HepG2 (cell line): Measurements from ENCODE around the gene COPZ2. TPM values are rescaled to one million over a fixed set of nuclear protein-coding genes. Genes with fewer than 3 reads are reported as not detected.
A peak's percentile ranks its signal among the peaks of the same experiment; 100 is the strongest.

ENCODE experiments used
- ADNP ChIP-seq: sonication (generic); formaldehyde crosslinking; IDR thresholded peaks from 2 replicates; pipeline ENCODE4 v1.4.0; 2020; ENCODE audit warnings: missing genetic modification reagents
- ARID4A ChIP-seq: sonication (generic); formaldehyde crosslinking; IDR thresholded peaks from 2 replicates; pipeline ENCODE4 v1.5.0; 2020; ENCODE audit warnings: mild to moderate bottlenecking, missing genetic modification reagents, borderline replicate concordance
- ATF1 ChIP-seq: IDR thresholded peaks from 2 replicates; pipeline ENCODE4 v1.6.1; 2016; ENCODE audit warnings: mild to moderate bottlenecking, control low read depth
- LRRFIP1 ChIP-seq: sonication (generic); formaldehyde crosslinking; conservative IDR thresholded peaks from 2 replicates; pipeline ENCODE4 v1.4.0; 2020; ENCODE audit warnings: missing genetic modification reagents
- MEIS1 ChIP-seq: sonication (generic); formaldehyde crosslinking; IDR thresholded peaks from 2 replicates; pipeline ENCODE4 v1.9.0; 2021; ENCODE audit warnings: mild to moderate bottlenecking, missing genetic modification reagents, moderate library complexity, borderline replicate concordance
- NFIC ChIP-seq: IDR thresholded peaks from 2 replicates; pipeline ENCODE4 v1.6.1; 2012; ENCODE audit warnings: mild to moderate bottlenecking, low read length, inconsistent platforms
- PLRG1 ChIP-seq: fragments of 450-650 bp; conservative IDR thresholded peaks from 2 replicates; pipeline ENCODE4 v1.6.1; 2016
- POLR2A ChIP-seq, 2 experiments: IDR thresholded peaks; 2 replicates each; pipeline ENCODE4 v1.6.1; 2011; ENCODE audit warnings: low read depth in 2 of 2, low read length in 2 of 2, mild to moderate bottlenecking in 1 of 2, moderate library complexity in 1 of 2; ENCODE audit not compliant: insufficient read depth in 1 of 2
- SIN3A ChIP-seq: IDR thresholded peaks from 2 replicates; pipeline ENCODE4 v1.6.1; 2011; ENCODE audit warnings: low read depth, mild to moderate bottlenecking, control low read depth, low read length, borderline replicate concordance
- TSC22D2 ChIP-seq: sonication (generic); formaldehyde crosslinking; IDR thresholded peaks from 2 replicates; pipeline ENCODE4 v1.5.1; 2020; ENCODE audit warnings: missing genetic modification reagents, mild to moderate bottlenecking, borderline replicate concordance
- UBTF ChIP-seq: sonication (generic); formaldehyde crosslinking; IDR thresholded peaks from 2 replicates; pipeline ENCODE4 v1.4.0; 2020; ENCODE audit warnings: mild to moderate bottlenecking, missing genetic modification reagents
- ZBTB21 ChIP-seq: sonication (generic); formaldehyde crosslinking; IDR thresholded peaks from 2 replicates; pipeline ENCODE4 v1.4.0; 2020; ENCODE audit warnings: missing genetic modification reagents
- ZMYM4 ChIP-seq: sonication (generic); formaldehyde crosslinking; IDR thresholded peaks from 2 replicates; pipeline ENCODE4 v1.8.1; 2023; ENCODE audit warnings: mild to moderate bottlenecking, missing genetic modification reagents
- ZNF350 ChIP-seq: sonication (generic); formaldehyde crosslinking; IDR thresholded peaks from 2 replicates; pipeline ENCODE4 v1.4.0; 2020; ENCODE audit warnings: mild to moderate bottlenecking, low read depth, missing genetic modification reagents, borderline replicate concordance
- ZNF530 ChIP-seq: sonication (generic); formaldehyde crosslinking; IDR thresholded peaks from 2 replicates; pipeline ENCODE4 v1.5.0; 2020; ENCODE audit warnings: low read depth, mild to moderate bottlenecking, missing genetic modification reagents
- ZNF768 ChIP-seq: sonication (generic); formaldehyde crosslinking; IDR thresholded peaks from 2 replicates; pipeline ENCODE4 v1.4.0; 2020; ENCODE audit warnings: missing genetic modification reagents
- polyA plus RNA-seq, 8 experiments: library from polyadenylated mRNA; depleted of rRNA in 3 of 8; stranded (reverse) in 7 of 8; unstranded in 1 of 8; fragments of >200 nt; fragmentation: Illumina TruSeq in 4 of 8; extraction: Trizol in 4 of 8; gene quantifications; 2 replicates each; pipeline versions ENCODE4 v1.2.1 to v1.2.3, GENCODE V29; 2011 to 2016; ENCODE audit warnings: low read depth in 4 of 8, missing spikeins in 1 of 8, mixed read lengths in 1 of 8; ENCODE audit not compliant: insufficient read depth in 1 of 8
- total RNA-seq, 5 experiments: library from RNA; depleted of rRNA; stranded (reverse); fragments of >200 nt; fragmentation: Illumina TruSeq; extraction: Trizol; gene quantifications; 2 replicates each; pipeline ENCODE4 v1.2.3, GENCODE V29; 2016; ENCODE audit warnings: low read depth in 1 of 5

The COPZ2 gene
- total and polyA plus RNA-seq, 2 of the 13 experiments (the other 11 are each of a cell fraction or from before 2014, with no cell fraction given): 0.61 to 1.5 TPM

- no peak for TF ChIP-seq ZNF530 (CRISPR knock-in tag)
- no peak for TF ChIP-seq ZMYM4 (CRISPR knock-in tag)
- no peak for TF ChIP-seq POLR2A (IDR thresholded peaks at IDR 0.05; ENCODE audit: insufficient read depth in 1 of 2, low read depth in 2 of 2, low read length in 2 of 2)
- no peak for TF ChIP-seq PLRG1
- no peak for TF ChIP-seq LRRFIP1 (CRISPR knock-in tag)
- peak; percentile 83 for TF ChIP-seq UBTF (CRISPR knock-in tag)
- no peak for TF ChIP-seq TSC22D2 (CRISPR knock-in tag)
- TF ChIP-seq ZNF768 (CRISPR knock-in tag): 0 out of 2 replicates have a peak, but pooled peaks have one; percentile 11
- TF ChIP-seq NFIC: no peak
- peak; percentile 49; the same call in 1 of the 2 replicates for TF ChIP-seq SIN3A
- 0 out of 2 replicates have a peak, but pooled peaks have one; percentile 32 for TF ChIP-seq MEIS1
- TF ChIP-seq ADNP (CRISPR knock-in tag): no peak
- no peak; the same call in 1 of the 2 replicates for TF ChIP-seq ZNF350 (CRISPR knock-in tag)
- TF ChIP-seq ATF1 (CRISPR knock-in tag): no peak
- no peak; the same call in 1 of the 2 replicates for TF ChIP-seq ARID4A (CRISPR knock-in tag)
- no peak for TF ChIP-seq ZBTB21
Observed at GRCh38 chr17:48023400-48024148, 14.0 kb downstream of the COPZ2 start (continued).
